ENCODE measurements around the gene MSH2. TPM values are rescaled to one million over a fixed set of nuclear protein-coding genes. Genes with fewer than 3 reads are reported as not detected.
"Not testable (repeated sequence)": the region's sequence is repeated elsewhere in the genome, so short reads cannot be mapped to it uniquely, and the experiment has no call there.

MSH2 gene
- polyA plus RNA-seq, 3 donors = 65.7 to 88.7 (median 76.0) TPM

DNA sequence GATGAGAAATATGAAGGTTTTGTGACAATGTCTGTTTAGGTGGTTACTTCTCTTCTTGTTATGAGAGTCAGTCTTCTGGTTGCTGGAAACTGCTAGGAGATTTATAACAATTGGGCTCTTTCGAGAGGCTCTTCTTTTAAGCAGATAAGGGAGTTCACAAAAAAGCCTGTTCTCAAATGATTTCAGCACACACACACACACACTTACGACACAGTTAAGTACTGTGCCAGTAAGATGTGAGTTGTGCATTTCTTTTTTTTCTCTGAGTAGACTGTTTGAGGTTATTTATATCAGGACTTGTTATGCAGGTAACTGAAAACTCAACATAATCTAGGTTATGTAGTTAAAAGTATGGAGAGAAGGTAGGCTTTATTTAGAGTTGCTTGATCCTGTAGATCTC, 49.8 kb downstream of the MSH2 start:
- no peak for DNase-seq (ENCODE audit: extremely low read depth in 1 of 11, low read depth in 9 of 11, low spot score in 4 of 11)

DNA sequence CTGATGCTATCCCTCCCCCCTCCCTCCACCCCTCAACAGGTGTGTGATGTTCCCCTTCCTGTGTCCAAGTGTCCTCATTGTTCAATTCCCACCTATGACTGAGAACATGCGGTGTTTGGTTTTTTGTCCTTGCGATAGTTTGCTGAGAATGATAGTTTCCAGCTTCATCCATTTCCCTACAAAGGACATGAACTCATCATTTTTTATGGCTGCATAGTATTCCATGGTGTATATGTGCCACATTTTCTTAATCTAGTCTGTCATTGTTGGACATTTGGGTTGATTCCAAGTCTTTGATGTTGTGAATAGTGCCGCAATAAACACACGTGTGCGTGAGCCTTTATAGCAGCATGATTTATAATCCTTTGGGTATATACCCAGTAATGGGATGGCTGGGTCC, 51.9 kb downstream of the MSH2 start:
- not testable (repeated sequence) for DNase-seq (ENCODE audit: extremely low read depth in 1 of 11, low read depth in 9 of 11, low spot score in 4 of 11)

DNA sequence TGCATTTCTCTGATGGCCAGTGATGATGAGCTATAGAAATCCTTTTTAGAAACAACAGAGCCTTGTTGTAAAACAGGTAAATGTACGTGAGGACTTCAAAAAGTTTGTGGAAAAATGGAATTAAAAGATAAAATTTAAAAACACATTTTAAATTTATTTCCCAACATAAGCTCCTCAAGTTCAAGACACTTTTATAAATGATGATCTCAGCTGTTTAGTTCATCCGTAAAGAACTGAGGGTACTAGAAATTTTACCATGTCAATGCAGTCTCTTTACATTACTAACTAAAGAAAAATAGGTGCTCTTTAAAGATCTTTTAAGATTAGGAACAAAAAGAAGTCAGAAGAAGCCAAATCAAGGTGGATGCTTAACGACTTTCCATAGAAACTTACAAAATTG, 52.5 kb downstream of the MSH2 start:
- DNase-seq (ENCODE audit: extremely low read depth in 1 of 11, low read depth in 9 of 11, low spot score in 4 of 11) = no peak

DNA sequence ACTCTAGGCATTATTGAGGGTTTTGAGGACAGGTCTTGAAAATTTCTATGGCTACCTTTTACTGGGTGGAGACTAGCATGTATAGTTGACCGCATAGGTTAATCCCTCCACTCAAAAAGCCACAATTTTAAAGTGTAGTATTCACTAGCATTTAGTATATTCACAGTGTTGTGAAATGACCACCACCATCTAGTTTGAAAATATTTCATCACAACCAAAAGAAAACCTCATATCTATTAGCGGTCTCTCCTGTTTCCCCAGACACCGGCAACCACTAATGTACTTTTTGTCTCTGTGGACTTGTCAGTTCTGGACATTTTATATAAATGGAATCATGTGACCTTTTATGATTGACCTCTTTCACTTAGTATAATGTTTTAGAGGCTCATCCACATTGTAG, 53.9 kb downstream of the MSH2 start:
- no peak for DNase-seq (ENCODE audit: extremely low read depth in 1 of 11, low read depth in 9 of 11, low spot score in 4 of 11)

DNA sequence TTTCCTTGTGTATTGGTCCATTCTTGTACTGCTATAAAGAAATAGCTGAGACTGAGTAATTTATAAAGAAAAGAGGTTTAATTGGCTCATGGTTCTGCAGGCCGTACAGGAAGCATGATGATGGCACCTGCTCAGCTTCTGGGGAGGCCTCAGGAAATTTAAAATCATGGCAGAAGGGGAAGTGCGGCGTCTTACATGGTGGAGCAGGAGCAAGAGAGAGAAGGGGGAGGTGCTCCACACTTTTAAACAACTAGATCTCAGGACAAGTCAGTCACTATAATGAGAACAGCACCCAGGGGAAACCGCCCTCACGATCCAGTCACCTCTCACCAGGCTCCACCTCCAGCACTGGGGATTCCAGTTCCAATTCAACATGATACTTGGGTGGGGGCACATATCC, 54.3 kb downstream of the MSH2 start:
- DNase-seq (ENCODE audit: extremely low read depth in 1 of 11, low read depth in 9 of 11, low spot score in 4 of 11) = no peak

DNA sequence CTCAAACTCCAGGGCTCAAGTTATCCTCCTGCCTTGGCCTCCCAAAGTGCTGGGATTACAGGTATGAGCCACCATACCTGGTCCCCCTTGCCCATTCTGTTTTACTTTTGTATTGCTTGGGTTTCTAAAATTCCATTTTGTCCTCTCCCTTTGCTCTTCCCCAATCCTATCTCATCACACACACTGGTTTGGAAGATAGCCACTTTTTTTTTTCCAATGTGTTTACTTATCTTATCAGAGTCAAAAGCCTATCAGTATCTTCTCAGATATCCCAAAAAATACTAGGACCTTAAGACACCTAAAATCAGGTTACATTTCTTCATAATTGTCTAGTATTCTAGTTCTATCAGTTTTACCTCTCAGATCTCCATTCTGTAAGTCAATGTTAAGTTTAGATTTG, 56.1 kb downstream of the MSH2 start:
- no peak for DNase-seq (ENCODE audit: extremely low read depth in 1 of 11, low read depth in 9 of 11, low spot score in 4 of 11)

DNA sequence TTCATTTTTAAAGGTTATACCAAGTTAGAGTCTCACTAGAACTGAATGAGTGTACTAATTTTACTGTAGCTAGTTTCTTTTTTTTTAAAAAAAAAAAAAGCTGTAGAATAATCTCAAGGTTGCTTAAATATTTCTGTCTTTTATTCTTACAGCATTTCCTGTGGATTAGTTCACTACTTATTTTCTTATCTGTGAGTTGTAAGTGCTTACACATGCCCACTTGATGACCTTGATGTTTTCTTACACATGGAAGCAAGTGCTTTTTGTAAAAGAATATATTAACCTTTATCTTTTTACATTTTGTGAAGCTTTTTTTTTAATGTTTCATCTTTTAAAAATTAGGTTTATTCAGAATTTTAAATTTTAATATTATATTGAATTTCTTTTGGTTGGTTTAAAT, 57.8 kb downstream of the MSH2 start:
- DNase-seq (ENCODE audit: extremely low read depth in 1 of 11, low read depth in 9 of 11, low spot score in 4 of 11) = no peak

DNA sequence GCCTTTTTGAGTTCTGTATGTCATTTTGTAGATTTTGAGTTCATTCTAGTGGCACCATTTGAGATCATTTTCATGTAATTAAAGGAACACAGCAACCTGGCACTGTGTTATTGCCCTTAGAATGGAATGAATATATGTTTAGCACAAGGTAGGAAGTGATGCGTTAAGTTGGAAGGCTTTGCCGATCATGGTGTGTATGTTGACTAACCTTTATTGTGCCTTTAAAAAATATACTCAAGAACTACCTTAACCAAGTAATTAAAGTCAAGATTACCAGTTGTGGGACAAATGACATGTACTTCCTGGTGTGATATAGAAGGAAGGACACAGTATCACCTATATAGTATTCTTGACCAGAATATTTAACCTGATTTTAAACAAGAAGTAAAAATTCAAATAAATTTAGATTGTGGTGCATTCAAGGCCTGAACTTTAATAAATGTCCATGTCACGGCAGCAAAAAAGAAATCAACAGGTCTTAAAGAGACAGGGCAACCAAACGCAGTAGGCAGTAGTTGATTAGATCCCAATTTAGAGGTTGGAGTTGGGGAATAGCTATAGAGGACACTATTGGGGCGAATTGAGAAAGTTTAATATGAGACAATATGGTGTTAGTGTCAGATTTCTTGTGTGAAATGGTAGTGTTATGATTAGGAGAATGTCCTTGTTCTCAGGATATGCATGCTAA, 68.6 kb downstream of the MSH2 start:
- no peak for DNase-seq (ENCODE audit: extremely low read depth in 1 of 11, low read depth in 9 of 11, low spot score in 4 of 11)

DNA sequence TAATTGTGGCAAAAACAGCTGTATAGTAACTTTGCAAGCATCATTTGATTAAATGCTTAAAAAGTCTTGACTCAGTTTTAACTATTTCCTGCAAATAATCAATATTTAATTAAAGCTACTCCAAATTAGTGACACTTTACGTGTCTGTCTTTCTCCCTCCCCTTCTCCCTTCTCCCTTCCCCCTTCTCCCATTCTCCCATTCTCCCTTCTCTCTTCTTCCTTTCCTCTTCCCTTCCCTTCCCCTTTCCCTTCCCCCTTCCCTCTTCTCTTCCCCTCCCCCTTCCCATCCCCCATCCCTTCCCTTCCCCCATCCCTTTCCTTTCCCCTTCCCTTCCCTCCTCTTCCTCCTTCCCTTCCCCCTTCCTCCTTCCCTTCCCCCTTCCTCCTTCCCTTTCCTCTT, 76.9 kb downstream of the MSH2 start:
- DNase-seq (ENCODE audit: extremely low read depth in 1 of 11, low read depth in 9 of 11, low spot score in 4 of 11) = no peak

DNA sequence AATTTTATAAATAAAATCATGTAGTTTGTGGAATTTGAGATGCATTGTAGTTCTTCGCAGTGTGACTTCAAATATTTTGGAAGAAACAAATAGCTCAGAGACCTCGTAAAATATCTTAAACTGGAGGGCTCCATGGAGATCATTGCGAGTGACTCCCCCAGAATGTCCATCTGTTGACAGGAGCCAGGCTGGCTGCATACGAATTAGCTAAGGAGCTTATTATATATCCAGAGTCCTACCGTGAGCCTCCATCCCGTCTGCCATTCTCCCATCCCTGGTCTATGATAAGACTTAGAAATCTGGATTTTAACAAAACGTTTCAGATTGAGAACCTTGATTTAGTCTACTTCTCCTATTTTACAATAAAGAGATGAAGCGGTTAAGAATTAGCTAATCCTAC, 80.2 kb downstream of the MSH2 start:
- no peak for DNase-seq (ENCODE audit: extremely low read depth in 1 of 11, low read depth in 9 of 11, low spot score in 4 of 11)

DNA sequence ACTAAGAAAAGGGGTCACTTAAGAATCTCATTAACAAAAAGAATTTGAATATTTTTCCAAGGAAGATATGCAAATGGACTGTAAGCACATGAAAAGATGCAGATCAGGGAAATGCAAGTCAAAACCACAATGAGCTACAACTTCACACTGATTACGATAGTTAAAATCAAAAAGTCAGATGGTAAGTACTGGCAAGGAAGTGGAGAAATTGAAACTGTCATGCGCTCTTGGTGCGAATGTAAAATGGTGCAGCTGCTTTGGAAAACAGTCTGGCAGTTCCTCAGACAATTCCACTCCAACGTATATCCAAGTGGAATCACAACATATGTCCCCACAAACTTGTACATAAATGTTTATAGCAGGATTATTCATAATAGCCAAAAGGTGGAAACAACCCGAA, 81.4 kb downstream of the MSH2 start:
- no peak for DNase-seq (ENCODE audit: extremely low read depth in 1 of 11, low read depth in 9 of 11, low spot score in 4 of 11)

DNA sequence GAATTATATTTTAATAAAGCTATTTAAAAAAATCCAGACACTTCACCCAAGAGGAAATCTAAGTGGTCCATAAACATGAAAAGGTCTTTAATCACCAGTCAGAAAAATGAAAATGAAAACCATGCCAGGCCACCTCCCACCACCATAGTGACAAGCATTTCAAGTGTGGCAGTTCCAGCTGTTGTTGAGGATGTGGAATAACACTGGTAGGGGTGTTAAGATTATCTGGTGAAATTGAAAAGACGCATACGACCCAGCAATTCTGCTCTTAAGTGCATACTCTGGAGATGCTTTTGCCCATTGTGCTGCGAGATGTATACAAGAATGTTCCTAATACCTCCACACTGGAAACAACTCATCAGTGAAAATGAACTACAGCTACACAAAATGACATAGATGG, 82.2 kb downstream of the MSH2 start:
- no peak for DNase-seq (ENCODE audit: extremely low read depth in 1 of 11, low read depth in 9 of 11, low spot score in 4 of 11)

DNA sequence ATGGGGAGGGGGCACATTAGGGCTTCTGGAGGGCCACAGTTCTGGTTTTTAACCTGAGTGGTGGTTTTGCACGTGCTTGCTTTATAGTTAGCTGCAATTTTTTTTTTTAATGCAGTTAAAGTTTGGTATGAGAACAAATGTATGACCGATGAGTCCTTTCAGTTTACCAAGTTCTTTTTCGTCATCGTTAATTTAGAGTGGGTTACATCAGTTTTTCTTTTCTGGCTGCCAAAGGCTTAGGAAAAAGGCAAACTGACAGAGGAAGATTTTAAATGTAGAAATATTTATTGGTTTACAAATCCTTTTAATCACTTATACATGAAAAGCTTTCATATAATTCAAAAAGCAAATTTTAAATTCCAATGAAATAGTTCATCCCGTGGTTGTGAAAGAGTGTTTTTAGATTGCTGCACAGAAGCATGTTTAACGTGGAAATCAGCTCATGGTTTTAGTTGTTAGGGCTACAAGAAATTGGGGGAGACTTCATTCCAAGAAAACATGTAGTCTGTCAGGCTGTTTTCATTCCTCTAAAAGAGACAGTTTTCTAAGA, 82.9 kb downstream of the MSH2 start:
- DNase-seq (ENCODE audit: extremely low read depth in 1 of 11, low read depth in 9 of 11, low spot score in 4 of 11) = no peak

DNA sequence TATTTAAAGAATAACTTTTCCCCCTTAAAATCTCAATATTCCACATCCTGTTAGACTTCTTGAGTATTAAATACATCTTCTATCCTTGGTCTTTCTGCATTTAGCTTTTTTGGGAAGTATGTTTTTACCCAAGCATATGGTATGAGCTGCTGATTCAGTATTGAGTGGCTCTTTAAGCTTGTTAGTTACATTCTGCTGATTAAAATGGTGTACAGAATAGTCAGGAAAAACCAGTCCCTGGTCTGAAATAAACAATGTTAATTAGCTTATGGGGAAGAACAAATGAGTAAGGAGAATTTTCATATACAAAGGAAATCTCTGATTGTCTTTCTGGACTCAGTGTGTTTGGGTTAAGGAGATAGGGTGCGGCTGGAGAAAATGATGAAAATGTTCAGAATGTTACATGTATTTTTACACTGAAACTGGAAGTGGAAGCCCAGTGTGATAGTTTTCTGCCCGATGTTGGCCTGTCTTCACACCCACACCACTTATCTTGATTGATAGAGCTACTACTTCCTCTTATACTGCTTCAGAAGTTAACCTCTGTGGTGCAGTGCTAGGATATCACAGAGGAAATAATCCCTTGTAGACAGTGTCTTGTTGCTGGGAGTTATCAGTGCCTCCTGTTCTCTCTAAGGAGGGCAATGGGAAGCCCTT, 84.0 kb downstream of the MSH2 start:
- DNase-seq (ENCODE audit: extremely low read depth in 1 of 11, low read depth in 9 of 11, low spot score in 4 of 11) = no peak

DNA sequence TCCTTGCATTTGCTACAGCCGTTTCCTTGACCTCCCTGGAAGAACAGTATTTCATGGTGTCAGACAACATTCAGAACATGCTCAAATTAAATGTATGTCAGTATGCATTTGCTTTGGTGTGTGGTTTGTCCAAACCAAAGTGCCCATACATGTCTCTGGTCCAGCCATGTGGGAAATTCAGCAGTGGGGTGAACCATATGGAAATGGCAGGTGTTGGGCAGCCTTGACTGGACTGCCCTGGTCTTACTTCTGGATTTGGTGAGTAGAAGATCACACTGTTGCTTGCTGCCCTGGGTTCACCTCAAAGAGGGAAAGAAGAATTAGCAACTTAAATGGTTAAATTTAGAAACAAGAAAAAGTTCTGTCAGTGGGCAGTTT, 84.5 kb downstream of the MSH2 start:
- DNase-seq (ENCODE audit: extremely low read depth in 1 of 11, low read depth in 9 of 11, low spot score in 4 of 11) = no peak

DNA sequence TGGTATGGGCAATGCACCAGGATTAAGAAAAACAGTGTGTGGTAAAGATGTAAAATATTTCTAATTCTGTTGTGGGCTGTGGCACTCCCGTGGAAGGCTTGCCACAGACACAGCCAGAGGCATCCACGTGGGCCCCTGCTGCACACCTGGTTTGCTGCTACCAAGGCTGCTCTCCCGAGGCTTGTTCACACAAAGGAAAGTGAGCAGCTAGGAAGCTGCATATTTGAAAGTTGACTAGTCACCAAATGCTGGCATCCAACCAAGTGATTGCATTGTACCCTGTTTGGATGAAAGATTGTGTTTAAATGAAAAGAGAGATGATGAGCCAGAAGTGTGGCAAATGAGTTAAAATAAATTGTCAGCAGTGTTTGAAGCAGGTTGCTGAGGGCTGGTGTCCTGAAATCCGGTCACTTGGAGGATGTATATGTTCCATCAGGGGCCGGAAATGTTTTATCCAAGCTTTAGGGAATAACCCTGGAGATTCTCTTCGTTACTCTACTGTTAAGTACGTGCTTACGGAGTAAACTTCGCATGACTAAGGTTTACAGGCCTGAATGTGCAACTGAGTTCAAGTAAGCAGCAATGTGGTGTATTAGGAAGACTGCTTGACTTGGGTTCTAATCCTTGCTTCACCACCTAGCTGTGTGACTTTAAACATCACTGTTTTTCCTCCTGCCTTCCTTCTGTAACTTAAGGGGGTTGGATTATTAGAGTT, 86.1 kb downstream of the MSH2 start:
- DNase-seq (ENCODE audit: extremely low read depth in 1 of 11, low read depth in 9 of 11, low spot score in 4 of 11) = no peak

DNA sequence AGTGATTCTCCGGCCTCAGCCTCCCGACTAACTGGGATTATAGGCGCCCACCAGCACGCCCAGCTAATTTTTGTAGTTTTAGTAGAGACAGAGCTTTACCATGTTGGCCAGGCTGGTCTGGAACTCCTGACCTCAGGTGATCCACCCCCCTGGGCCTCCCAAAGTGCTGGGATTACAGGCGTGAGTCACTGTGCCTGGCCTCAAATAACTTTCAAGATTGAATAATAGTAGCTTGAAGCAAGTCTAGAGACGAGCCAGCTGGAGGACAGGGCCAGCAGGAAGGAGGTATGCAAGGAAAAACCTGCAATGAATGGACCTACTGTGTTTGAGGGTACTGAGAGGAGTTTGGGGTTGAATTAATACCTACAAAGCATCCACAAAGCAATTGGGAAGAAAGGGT, 87.5 kb downstream of the MSH2 start:
- no peak for DNase-seq (ENCODE audit: extremely low read depth in 1 of 11, low read depth in 9 of 11, low spot score in 4 of 11)

DNA sequence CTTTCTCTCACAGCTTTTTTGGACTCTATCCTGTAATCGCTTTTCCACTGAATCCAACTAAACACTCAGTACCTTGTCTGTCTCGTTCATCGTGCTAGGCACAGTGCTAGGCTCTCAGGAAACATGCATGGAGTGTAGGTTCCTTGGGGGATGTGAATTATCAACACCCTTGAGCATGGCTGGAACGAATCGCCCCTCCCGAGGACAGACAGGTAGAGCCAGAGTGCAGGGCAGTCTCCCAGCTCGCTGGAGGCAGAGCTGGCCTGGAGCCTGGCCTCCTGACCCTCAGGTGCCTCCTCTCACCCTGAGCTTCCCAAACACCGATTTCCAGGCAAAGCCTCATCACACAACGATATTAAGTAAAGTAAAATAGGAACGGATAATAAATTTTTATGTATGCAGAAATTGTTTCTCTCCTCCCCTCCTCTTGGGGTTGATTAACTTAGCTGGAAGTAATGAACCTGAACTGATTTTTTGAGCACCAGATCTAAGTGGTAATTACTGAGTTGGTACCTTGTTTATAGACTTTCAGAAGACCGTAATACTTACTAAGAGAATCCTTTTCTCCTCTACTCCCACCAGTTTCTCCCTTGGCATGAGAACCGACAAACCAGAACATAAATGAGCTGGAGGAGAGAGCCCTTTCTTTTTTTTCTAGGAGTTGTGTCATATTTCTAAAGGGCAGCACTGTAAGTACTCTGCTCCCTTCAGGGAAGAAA, 90.5 kb downstream of the MSH2 start:
- DNase-seq (ENCODE audit: extremely low read depth in 1 of 11, low read depth in 9 of 11, low spot score in 4 of 11) = peak in 5 of 11 donors; percentile 15 to 31 (median 26)

DNA sequence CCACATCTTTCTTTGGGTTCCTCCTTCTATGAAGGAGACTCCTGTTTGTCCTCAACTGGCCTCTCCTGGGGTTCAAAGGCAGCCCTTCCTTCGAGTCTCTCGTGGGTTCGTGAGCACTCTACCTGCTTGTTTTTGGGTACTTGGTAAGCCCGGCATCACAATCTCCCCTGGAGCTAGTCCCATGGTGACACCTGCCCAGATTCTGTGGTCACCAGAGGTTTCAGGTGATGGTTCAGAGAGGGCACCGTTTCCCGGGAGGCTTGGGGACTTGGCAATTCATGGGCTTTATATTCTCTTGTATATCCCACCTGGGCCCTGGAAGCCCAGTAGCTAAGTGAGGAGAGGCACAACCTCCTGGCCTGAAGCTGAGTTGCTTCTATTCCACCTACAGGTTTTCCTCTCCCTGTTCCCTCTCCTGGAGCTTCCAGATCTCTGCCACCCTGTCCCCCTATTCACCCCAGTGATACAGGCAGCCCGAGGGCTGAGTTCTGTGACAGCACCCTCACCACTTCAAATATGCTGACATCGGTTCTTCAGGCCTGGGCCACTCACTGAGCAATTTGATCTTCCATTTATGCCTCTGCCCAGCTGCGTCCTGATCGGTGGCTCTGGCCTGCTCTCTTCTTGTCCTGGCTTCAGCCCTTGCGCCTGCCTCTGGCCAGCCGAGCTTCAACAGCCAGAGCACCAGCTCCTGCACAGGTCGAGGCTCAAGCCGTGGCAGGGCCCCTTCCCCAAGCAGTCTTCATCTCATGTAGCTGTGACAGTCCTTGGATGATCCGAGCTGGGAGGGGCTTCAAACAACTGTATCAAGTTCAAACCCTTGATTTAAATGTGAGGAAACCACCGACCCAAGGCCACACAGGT, 91.5 kb downstream of the MSH2 start:
- DNase-seq (ENCODE audit: extremely low read depth in 1 of 11, low read depth in 9 of 11, low spot score in 4 of 11) = no peak
